GM19035 (cell line): ENCODE data around the gene CHD8.
"Not testable (repeated sequence)": the region's sequence is repeated elsewhere in the genome, so short reads cannot be mapped to it uniquely, and the experiment has no call there.

ENCODE experiments used
- ATAC-seq: cut with Tn5 transposase; IDR thresholded peaks from one replicate; pipeline ENCODE4 v1.9.1; 2021; ENCODE audit not compliant: unreplicated experiment

The CHD8 gene

GRCh38 chr14:21436567-21437062 lies 19.3 kb downstream of the CHD8 start:
- ATAC-seq = no peak

- no peak for ATAC-seq
Measured at GRCh38 chr14:21431126-21431525, 24.8 kb downstream of the CHD8 start.

GRCh38 chr14:21428930-21429329 lies 27.0 kb downstream of the CHD8 start:
- no peak for ATAC-seq

- ATAC-seq = no peak
Measured at GRCh38 chr14:21426692-21427091, 29.2 kb downstream of the CHD8 start.

- ATAC-seq = no peak
Measured at GRCh38 chr14:21419528-21419927, 36.4 kb downstream of the CHD8 start.

- no peak for ATAC-seq
Measured at GRCh38 chr14:21415329-21415728, 40.6 kb downstream of the CHD8 start.

- ATAC-seq = no peak
Measured at GRCh38 chr14:21414137-21414631, 41.7 kb downstream of the CHD8 start.

- no peak for ATAC-seq
Measured at GRCh38 chr14:21408147-21408546, 47.8 kb downstream of the CHD8 start.

- ATAC-seq = no peak
Measured at GRCh38 chr14:21406213-21406612, 49.7 kb downstream of the CHD8 start.

- no peak for ATAC-seq
Measured at GRCh38 chr14:21405097-21405496, 50.8 kb downstream of the CHD8 start.

- no peak for ATAC-seq
Measured at GRCh38 chr14:21399311-21399870, 56.5 kb downstream of the CHD8 start.

- ATAC-seq = no peak
Measured at GRCh38 chr14:21398901-21399300, 57.0 kb downstream of the CHD8 start.

- no peak for ATAC-seq
Measured at GRCh38 chr14:21395450-21395849, 60.5 kb downstream of the CHD8 start.

- no peak for ATAC-seq
Measured at GRCh38 chr14:21385188-21385904, 70.6 kb downstream of the CHD8 start.

GRCh38 chr14:21384494-21384851 lies 71.5 kb downstream of the CHD8 start:
- peak; percentile 34 for ATAC-seq

- ATAC-seq = peak; percentile 94
Measured at GRCh38 chr14:21383848-21384493, 72.0 kb downstream of the CHD8 start, which contains the start of gene SUPT16H. Gene SUPT16H, minus strand, starts transcription at chr14:21384019. Its CDS starts 92 bp downstream, at chr14:21383927.

- peak; percentile 29 for ATAC-seq
Measured at GRCh38 chr14:21382886-21383847, 72.8 kb downstream of the CHD8 start.

- no peak for ATAC-seq
Measured at GRCh38 chr14:21382095-21382494, 73.8 kb downstream of the CHD8 start.

- ATAC-seq = no peak
Measured at GRCh38 chr14:21379338-21379737, 76.6 kb downstream of the CHD8 start.

- ATAC-seq = no peak
Measured at GRCh38 chr14:21373980-21374379, 81.9 kb downstream of the CHD8 start.

- not testable (repeated sequence) for ATAC-seq
Measured at GRCh38 chr14:21372814-21373213, 83.1 kb downstream of the CHD8 start.
